Measurements from ENCODE around the gene RELT.
A peak's percentile ranks its signal among the peaks of the same experiment; 100 is the strongest.
"Not testable (repeated sequence)": the region's sequence is repeated elsewhere in the genome, so short reads cannot be mapped to it uniquely, and the experiment has no call there.

RELT gene

DNA sequence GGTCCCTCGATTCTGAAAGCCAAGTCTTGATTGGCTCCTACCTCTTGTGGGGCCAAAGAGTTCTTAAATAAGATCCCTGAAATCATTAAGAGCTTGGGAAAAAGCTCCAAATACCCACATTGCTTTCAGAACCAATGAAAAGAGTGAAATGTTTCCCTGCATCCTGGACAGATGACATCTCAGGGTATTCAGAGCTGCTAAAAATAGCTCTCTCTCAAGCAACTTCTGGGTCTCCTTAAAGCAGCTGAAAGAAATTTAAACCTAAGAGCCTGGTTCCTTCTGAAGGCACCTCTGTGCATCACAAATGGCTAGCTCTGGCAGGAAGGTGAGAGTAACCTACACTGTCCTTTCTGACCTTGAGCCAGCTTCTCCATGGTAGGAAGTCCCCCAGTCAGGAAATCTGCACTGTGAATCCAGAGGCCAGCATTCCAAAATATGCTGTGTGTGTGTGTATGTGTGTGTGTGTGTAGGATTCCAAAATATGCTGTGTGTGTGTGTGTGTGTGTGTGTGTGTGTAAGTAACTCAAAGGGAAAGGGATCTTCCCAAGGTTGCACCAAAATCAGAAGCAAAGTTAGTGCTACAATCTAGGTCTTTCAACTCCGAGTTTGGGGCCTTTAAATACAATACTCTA is 50.1 kb downstream of the RELT start:
- DNase-seq (ENCODE audit: low read depth) = peak; percentile 37
- H3K4me3 ChIP-seq (replicated peaks; ENCODE audit: low read depth, low read length) = no peak overlapping the region
- TF ChIP-seq, protein P1, sequence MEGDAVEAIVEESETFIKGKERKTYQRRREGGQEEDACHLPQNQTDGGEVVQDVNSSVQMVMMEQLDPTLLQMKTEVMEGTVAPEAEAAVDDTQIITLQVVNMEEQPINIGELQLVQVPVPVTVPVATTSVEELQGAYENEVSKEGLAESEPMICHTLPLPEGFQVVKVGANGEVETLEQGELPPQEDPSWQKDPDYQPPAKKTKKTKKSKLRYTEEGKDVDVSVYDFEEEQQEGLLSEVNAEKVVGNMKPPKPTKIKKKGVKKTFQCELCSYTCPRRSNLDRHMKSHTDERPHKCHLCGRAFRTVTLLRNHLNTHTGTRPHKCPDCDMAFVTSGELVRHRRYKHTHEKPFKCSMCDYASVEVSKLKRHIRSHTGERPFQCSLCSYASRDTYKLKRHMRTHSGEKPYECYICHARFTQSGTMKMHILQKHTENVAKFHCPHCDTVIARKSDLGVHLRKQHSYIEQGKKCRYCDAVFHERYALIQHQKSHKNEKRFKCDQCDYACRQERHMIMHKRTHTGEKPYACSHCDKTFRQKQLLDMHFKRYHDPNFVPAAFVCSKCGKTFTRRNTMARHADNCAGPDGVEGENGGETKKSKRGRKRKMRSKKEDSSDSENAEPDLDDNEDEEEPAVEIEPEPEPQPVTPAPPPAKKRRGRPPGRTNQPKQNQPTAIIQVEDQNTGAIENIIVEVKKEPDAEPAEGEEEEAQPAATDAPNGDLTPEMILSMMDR (IDR thresholded peaks at IDR 0.05; ENCODE audit: low read length, missing control alignments) = no peak

DNA sequence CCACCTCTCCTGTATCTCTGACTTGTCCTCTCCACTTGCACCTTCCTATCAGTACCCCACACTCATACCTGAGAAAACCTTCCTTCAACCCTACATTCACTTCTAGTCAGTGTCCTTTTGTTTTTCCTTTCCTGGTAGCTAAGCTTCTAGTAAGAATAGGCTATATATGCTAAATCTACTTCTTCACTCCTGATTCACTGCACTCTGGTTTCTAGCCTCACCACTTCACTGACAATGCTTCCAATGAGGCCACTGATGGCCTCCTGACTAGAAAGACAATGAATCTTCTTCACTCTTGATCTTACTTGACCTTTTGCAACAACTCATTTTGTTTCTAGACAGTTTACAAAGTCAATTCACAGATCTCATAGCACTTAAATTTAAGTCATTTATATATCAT is 52.0 kb downstream of the RELT start:
- no peak for DNase-seq (ENCODE audit: low read depth)
- TF ChIP-seq, protein P1 (IDR thresholded peaks at IDR 0.05; ENCODE audit: low read length, missing control alignments) = no peak
- no peak overlapping the region for H3K4me3 ChIP-seq (replicated peaks; ENCODE audit: low read depth, low read length)

DNA sequence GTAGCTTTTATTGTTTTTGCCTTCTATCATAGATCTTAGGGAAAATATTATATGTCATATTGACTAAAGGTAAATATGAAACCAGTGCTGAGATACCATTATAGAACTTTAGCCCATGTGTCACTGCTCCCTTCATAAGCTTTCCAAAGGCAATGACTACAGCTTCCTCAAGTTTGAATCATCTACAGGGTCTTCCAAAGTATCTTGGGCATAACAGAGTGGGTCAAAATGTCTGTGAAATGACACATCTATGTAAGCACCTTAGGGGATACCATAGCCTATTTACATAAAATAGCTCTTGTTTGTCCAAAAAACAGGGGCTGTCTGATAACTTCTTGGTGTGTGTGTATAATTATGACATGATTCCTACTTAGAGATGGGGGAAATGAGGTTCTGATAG is 52.5 kb downstream of the RELT start:
- no peak overlapping the region for H3K4me3 ChIP-seq (replicated peaks; ENCODE audit: low read depth, low read length)
- no peak for DNase-seq (ENCODE audit: low read depth)
- TF ChIP-seq, protein P1 (IDR thresholded peaks at IDR 0.05; ENCODE audit: low read length, missing control alignments) = no peak

DNA sequence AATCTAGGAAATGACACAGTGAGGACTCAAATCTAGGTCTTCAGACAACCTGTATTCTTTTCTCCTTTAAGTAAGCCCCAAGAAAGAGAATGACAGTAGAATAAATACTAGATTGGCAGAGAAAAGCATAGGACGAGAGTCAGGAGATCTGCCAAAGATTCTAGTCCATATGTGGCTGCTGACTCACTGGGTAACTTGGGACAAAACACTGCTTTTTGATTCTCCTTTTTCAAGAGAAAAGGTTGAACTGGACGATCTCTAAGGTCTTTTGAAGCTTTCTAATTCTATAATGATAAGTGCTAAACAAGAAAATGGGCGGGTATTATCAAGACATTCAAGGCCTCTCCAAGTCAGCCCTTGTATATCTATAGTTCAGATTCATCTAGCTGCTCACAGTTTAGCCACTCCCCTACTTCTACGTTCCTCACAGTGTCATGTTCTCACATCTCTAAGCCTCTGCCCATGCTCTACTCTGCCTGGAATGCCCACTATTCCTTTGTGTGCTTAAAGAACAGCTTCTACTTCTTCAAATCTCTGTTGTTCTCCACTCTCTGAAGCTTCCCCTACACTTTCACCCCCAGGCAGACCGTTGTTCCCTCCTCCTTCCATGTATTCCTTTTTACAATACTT is 53.0 kb downstream of the RELT start:
- TF ChIP-seq, protein P1 (IDR thresholded peaks at IDR 0.05; ENCODE audit: low read length, missing control alignments) = no peak
- DNase-seq (ENCODE audit: low read depth) = peak; percentile 59
- H3K4me3 ChIP-seq (replicated peaks; ENCODE audit: low read depth, low read length) = no peak overlapping the region

DNA sequence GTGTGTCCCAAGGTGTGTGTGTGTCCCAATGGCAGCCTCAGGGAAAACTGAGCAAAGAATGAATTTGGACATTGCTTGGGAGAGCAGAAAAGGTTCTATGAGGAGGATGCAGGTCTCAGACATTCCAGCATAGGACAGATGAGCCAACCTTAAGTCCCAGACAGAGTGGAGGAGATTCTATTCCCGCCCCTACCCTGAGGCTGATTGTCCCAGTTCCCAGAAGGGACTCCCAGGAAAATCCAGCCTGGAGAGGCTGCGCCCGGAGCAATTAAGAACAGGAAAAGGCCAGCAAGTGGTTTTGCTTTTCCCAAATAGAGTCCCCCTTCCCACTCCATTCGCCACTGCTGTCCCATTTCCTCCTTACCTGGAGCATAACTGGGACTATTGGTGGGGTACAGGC is 54.1 kb downstream of the RELT start:
- no peak overlapping the region for H3K4me3 ChIP-seq (replicated peaks; ENCODE audit: low read depth, low read length)
- no peak for DNase-seq (ENCODE audit: low read depth)
- TF ChIP-seq, protein P1 (IDR thresholded peaks at IDR 0.05; ENCODE audit: low read length, missing control alignments) = no peak

DNA sequence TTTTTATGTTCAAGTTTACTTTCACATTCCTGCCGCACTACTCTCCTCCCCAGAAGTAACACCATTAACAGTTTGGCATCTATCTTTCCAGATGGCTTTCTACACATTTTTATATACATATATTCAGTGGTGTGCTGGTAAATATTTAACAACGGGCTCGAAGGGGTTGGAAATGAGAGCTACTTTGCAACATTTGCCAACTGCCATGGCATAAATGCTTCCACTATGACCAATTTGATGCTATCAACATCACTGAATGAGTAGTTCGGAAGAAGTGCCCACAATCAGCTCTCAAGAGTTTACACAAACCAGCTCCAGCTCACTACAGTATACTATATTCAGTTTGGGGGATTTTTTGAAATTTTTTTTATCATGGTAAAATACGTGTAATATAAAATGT is 55.2 kb downstream of the RELT start:
- no peak for DNase-seq (ENCODE audit: low read depth)
- TF ChIP-seq, protein P1 (IDR thresholded peaks at IDR 0.05; ENCODE audit: low read length, missing control alignments) = no peak

DNA sequence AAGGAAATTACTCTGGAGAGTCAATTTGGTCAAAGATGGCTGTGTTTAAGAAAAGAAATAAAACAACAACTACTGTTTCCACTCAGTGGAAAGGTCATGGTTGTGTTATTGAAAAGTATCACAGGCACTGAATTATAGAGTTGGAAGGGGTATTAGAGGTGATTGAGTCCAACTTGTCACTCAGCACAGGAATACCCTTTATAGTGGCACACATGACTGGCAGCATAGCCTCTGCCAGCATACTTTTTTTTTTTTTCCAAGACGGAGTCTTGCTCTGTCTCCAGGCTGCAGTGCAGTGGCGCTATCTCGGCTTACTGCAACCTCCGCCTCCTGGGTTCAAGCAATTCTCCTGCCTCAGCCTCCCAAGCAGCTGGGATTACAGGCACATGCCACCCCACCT is 60.7 kb downstream of the RELT start:
- DNase-seq (ENCODE audit: low read depth); H3K4me3 ChIP-seq (replicated peaks; ENCODE audit: low read depth, low read length): not testable (repeated sequence)

More for the DNA sequence above, 55.2 kb downstream of the RELT start:
- H3K4me3 ChIP-seq (replicated peaks; ENCODE audit: low read depth, low read length) = no peak overlapping the region
